WI38 (cell line): ENCODE measurements around the gene HES6.

Source experiments
- H3K4me3 ChIP-seq: 2 replicates; pipeline ENCODE4 v1.5.1; 2011; ENCODE audit warnings: low read depth, mild to moderate bottlenecking, control low read depth, low read length
- CTCF ChIP-seq: IDR thresholded peaks from 2 replicates; pipeline ENCODE4 v1.5.1; 2012; ENCODE audit warnings: low read depth, mild to moderate bottlenecking, control low read depth, low read length

The HES6 gene

GRCh38 chr2:238220892-238221521 is 18.8 kb downstream of the HES6 start:
- TF ChIP-seq CTCF = no peak
- H3K4me3 ChIP-seq = no peak overlapping the region

GRCh38 chr2:238220274-238220891 is 19.5 kb downstream of the HES6 start:
- TF ChIP-seq CTCF = no peak
- H3K4me3 ChIP-seq = no peak overlapping the region

- no peak overlapping the region for H3K4me3 ChIP-seq
- no peak for TF ChIP-seq CTCF
These were observed 23.1 kb downstream of the HES6 start for GRCh38 chr2:238216651-238217184.

GRCh38 chr2:238207006-238207405 is 32.8 kb downstream of the HES6 start:
- no peak overlapping the region for H3K4me3 ChIP-seq
- no peak for TF ChIP-seq CTCF

GRCh38 chr2:238203973-238204683 is 35.7 kb downstream of the HES6 start:
- no peak for TF ChIP-seq CTCF

GRCh38 chr2:238203094-238203972 is 36.5 kb downstream of the HES6 start, which contains the start of gene ILKAP:
ILKAP (minus strand) TSS chr2:238203695; CDS start chr2:238203553, 142 bp downstream.
- H3K4me3 ChIP-seq = peak within 1 kb of the TSS; percentile 79
- TF ChIP-seq CTCF = no peak

More at GRCh38 chr2:238203973-238204683, 35.7 kb downstream of the HES6 start:
- H3K4me3 ChIP-seq = peak overlapping the region; percentile 43
